BE2C (cell line): ENCODE data around the gene DIPK1A.

Experiments used
- DNase-seq: peaks from one replicate; pipeline ENCODE4 v3.0.0-alpha.2; 2020
- H3K27me3 ChIP-seq: fragments of 250-450 bp; sonication (Bioruptor Pico); 2 replicates; pipeline ENCODE4 v1.5.1; 2020; ENCODE audit warnings: mild to moderate bottlenecking
- H3K36me3 ChIP-seq: fragments of 250-450 bp; sonication (Bioruptor Pico); 2 replicates; pipeline ENCODE4 v1.5.1; 2020; ENCODE audit warnings: mild to moderate bottlenecking
- H3K4me1 ChIP-seq: fragments of 250-450 bp; sonication (Bioruptor Pico); 2 replicates; pipeline ENCODE4 v1.5.1; 2020
- H3K4me3 ChIP-seq: 2 replicates; pipeline ENCODE4 v1.5.1; 2011; ENCODE audit warnings: low read depth, low read length
- H3K9me3 ChIP-seq: fragments of 250-450 bp; sonication (Bioruptor Pico); 2 replicates; pipeline ENCODE4 v1.5.1; 2020
- CTCF ChIP-seq: IDR thresholded peaks from 2 replicates; pipeline ENCODE4 v1.5.1; 2012; ENCODE audit warnings: mild to moderate bottlenecking, low read depth, low read length

The DIPK1A gene

GRCh38 chr1:92940541-92940940, 20.7 kb downstream of the DIPK1A start:
- Histone ChIP-seq H3K27me3 (no peaks in the 10 kb centered on the region), H3K36me3 (no peaks in the 10 kb centered on the region), H3K9me3 (no peaks in the 10 kb centered on the region), H3K4me1 (no peaks in the 10 kb centered on the region), H3K4me3 (no peak overlapping the region)
- no peak for TF ChIP-seq CTCF
- no peak for DNase-seq

GRCh38 chr1:92937731-92938130, 23.5 kb downstream of the DIPK1A start:
- no peak overlapping the region for H3K4me3 ChIP-seq
- DNase-seq: no peak
- no peaks in the 10 kb centered on the region for H3K27me3 ChIP-seq
- H3K4me1 ChIP-seq: no peaks in the 10 kb centered on the region
- H3K9me3 ChIP-seq: no peaks in the 10 kb centered on the region
- TF ChIP-seq CTCF: no peak
- no peaks in the 10 kb centered on the region for H3K36me3 ChIP-seq

DNA sequence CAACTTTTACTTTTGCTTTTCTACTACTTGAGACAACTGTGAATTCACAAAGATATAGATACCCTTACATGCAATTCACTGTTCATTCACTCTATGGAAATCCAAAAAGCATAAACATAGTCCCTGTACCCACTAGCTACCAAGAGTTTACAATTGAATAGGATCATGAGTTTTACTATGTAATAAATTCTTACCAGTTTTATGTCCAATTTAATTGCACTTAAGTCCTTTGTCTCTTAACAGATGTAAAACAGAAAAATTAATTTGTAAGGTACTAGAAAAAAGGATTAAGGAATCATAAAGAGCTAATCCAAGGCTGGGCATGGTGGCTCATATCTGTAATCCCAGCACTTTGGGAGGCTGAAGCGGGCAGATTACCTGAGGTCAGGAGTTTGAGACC, 24.4 kb downstream of the DIPK1A start:
- Histone ChIP-seq H3K27me3 (no peaks in the 10 kb centered on the region), H3K9me3 (no peaks in the 10 kb centered on the region), H3K4me1 (no peaks in the 10 kb centered on the region), H3K36me3 (no peaks in the 10 kb centered on the region), H3K4me3 (no peak overlapping the region)
- no peak for TF ChIP-seq CTCF
- DNase-seq: no peak

- TF ChIP-seq CTCF: no peak
- no peaks in the 10 kb centered on the region for H3K36me3 ChIP-seq
Measured at GRCh38 chr1:92934395-92935378, 26.6 kb downstream of the DIPK1A start.

GRCh38 chr1:92933459-92933858, 27.8 kb downstream of the DIPK1A start:
- H3K9me3 ChIP-seq: no peaks in the 10 kb centered on the region
- no peak overlapping the region for H3K4me3 ChIP-seq
- no peaks in the 10 kb centered on the region; the same call in 1 of the 2 replicates for H3K4me1 ChIP-seq
- no peaks in the 10 kb centered on the region for H3K36me3 ChIP-seq
- no peaks in the 10 kb centered on the region for H3K27me3 ChIP-seq
- DNase-seq: no peak
- no peak for TF ChIP-seq CTCF

More at GRCh38 chr1:92934395-92935378, 26.6 kb downstream of the DIPK1A start:
- peak; percentile 79 for DNase-seq
- H3K4me3 ChIP-seq: peak overlapping the region; percentile 30
- no peaks in the 10 kb centered on the region for H3K9me3 ChIP-seq
- no peaks in the 10 kb centered on the region for H3K27me3 ChIP-seq
- H3K4me1 ChIP-seq: no peaks in the 10 kb centered on the region; the same call in 1 of the 2 replicates

- DNase-seq: no peak
- Histone ChIP-seq H3K4me3 (no peak overlapping the region), H3K4me1 (no peaks in the 10 kb centered on the region; the same call in 1 of the 2 replicates), H3K27me3 (no peaks in the 10 kb centered on the region), H3K9me3 (no peaks in the 10 kb centered on the region), H3K36me3 (no peaks in the 10 kb centered on the region)
- TF ChIP-seq CTCF: no peak
Measured at GRCh38 chr1:92931691-92932090, 29.6 kb downstream of the DIPK1A start.
